EH (cell line): Measurements from ENCODE around the gene PXN.
"Not testable (repeated sequence)": the region's sequence is repeated elsewhere in the genome, so short reads cannot be mapped to it uniquely, and the experiment has no call there.

Source experiments
- DNase-seq: peaks from one replicate; pipeline ENCODE4 v3.0.0-alpha.2; 2015; ENCODE audit warnings: low read depth

PXN gene

GRCh38 chr12:120209851-120210250 is 55.7 kb downstream of the PXN start:
- no peak for DNase-seq

DNA sequence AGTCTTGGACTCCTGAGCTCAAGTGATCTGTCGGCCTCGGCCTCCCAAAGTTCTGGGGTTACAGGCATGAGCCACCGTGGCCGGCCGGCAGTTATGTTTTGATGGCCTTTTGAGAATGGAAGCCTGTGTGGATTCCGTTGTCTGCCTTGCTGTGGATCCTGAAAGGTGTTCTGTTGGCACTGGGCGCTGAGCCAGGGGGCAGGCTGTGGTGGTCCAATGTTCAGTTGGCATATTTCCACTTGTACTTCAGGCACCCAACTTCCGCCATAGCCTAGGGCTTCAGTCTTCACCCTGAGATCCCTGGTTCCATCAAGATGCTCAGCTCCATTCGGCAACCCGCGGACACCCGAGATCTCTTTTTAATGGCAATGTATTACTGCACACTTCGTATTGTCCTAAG is 58.3 kb downstream of the PXN start:
- DNase-seq = no peak

DNA sequence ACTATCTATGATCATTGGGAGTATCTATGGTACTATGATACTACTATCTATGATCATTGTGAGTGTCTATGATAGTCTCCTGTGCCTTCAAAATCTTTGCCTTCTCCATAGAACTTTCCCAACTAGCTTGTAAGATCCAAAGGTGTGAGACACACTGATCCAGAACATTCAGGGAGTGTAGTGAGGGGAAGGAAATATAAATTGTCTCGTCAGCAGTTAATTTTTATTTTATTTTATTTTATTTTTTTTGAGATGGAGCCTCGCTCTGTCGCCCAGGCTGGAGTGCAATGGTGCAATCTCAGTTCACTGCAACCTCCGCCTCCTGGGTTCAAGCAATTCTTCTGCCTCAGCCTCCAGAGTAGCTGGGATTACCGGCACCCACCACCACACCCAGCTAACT is 58.7 kb downstream of the PXN start:
- DNase-seq = not testable (repeated sequence)

DNA sequence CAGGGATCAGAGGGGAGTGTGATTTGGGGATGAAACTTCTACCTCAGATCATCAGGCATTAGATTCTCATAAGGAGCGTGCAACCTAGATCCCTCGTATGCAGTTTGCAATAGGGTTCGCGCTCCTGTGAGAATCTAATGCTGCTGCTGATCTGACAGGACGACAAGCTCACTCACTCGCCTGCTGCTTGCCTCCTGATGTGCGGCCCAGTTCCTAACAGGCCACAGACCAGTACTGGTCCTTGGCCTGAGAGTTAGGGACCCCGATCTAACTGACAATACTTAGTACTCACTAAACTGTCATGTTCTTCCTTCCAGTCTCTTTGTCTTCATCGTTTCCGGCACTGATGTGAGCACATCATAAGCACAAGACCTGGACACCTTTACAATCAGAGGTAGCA is 59.3 kb downstream of the PXN start:
- DNase-seq = no peak

DNA sequence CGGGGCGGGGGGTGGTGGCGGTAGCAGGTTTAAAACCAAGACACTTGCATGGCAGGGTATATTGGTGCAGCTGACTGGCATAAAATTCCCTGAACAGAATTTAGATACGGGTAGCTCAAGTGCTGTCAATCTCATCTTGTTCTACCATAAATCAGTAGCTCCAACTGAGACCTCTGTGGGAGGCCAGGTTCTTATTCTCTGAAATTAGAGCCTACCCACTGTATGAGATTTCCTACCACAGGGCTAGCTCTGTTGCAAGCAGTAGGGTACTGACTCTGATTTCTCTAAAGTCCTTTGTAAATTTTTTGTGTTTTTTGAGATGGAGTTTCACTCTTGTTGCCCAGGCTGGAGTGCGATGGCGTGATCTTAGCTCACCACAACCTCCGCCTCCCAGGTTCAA is 61.4 kb downstream of the PXN start:
- no peak for DNase-seq

- no peak for DNase-seq
These were observed 65.1 kb downstream of the PXN start for GRCh38 chr12:120200364-120200800.

- peak; percentile 66 for DNase-seq
These were observed 65.8 kb downstream of the PXN start for GRCh38 chr12:120199595-120200306.

DNA sequence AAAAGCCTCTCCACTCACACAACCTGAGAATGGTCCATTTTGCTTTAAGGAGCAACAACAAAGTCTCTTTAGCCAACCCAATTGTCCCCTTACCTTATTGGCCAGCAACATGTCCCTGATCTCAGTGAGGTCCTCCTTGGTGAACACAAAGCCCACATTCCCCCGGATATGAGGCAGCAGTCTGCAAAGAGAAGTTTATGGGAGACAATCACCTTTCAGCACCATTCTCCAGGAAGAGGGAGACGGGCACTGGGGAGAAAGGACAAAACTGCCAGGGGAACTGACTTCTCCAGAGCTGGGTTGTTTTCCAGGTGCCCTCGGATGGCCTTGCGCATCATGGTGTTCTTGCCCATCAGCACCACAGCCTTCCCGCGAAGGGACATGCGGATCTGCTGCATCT is 66.5 kb downstream of the PXN start:
- DNase-seq = no peak

DNA sequence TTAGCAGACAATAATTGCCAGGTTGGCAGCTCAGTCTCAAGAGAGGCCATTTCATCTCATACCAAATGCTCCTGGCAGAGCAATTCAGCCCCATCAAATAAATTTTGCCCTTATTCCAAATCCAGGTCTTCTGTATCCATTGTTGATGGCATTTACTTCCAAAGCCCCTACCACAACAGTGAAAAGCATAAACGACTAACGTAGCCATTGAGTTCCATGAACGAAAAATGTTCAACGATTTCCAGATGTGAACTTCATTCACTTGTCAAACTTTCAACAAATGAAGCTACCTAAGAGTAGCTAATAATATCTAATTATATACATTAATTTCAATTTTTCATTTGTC is 68.0 kb downstream of the PXN start:
- DNase-seq = no peak

GRCh38 chr12:120196817-120197541 is 68.6 kb downstream of the PXN start:
- DNase-seq = not testable (repeated sequence)

DNA sequence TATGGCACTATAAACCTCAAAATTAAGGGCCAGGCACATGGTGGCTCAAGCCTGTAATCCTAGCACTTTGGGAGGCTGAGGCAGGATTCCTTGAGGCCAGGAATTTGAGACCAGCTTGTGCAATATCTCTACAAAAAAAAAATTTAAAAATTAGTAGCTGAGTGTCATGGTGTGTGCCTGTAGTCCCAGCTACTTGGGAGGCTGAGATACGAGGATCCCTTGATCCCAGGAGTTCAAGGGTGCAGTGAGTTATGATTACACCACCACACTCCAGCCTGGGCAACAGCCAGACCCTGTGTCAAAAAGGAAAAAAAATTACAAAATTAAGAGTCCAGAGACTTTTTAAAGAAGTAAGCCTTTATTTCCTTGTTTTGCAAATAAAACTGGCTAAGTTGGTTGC is 69.2 kb downstream of the PXN start:
- DNase-seq = peak; percentile 24

- DNase-seq = peak; percentile 84
These were observed 70.8 kb downstream of the PXN start, which contains the start of gene GCN1 for GRCh38 chr12:120194534-120195395. Gene GCN1 (minus strand): TSS chr12:120194715. CDS start chr12:120194697, 18 bp downstream.

DNA sequence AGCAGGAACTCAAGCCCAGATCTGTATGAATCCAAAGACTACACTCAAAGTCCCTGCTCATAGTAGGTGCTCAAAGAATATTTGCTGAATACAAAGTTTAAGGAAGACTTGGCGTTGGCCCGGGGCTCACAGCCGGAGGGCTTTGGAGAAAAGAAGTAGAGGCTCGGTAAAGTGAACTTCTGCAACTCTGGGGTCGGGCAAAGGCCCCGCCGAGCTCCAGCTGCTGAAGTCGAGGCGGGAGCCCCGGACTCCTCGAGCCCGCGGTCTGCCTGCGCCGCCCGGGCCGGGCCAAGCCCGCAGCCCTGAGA is 71.3 kb downstream of the PXN start:
- peak; percentile 15 for DNase-seq

DNA sequence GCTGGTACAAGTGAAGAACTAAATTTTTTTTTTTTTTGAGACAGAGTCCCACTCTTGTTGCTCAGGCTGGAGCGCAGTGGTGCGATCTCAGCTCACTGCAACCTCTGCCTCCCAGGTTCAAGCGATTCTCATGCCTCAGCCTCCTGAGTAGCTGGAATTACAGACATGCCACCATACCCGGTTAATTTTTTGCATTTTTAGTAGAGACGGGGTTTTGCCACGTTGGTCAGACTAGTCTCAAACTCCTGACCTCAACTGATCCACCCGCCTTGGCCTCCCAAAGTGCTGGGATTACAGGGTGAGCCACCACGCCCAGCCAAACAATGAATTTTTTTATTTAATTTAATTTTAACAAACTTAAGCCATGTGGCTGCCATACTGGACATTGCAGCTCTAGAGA is 72.2 kb downstream of the PXN start:
- not testable (repeated sequence) for DNase-seq

DNA sequence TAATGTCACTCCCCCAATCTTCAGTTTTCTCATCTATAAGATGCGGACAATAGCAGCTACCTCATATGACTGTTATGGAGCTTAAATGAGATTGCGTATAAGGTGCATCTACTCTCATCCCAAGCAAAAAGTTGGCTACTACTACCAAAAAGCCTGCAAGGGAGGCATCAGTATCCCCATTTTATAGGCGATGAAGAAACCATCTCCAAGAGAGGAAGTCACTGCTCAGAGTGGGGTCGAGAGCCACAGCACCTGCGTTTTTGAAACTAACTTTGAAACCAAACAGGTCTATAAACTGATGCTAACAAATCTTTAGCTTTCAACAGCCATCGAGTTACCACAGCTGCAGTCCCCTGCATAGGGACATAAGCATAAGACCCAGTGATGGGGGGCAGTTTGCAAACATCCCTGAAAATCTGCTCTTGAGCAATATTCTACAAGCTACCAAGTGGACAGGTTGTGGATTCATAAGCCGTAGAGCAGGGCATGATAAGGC is 74.5 kb downstream of the PXN start:
- no peak for DNase-seq

DNA sequence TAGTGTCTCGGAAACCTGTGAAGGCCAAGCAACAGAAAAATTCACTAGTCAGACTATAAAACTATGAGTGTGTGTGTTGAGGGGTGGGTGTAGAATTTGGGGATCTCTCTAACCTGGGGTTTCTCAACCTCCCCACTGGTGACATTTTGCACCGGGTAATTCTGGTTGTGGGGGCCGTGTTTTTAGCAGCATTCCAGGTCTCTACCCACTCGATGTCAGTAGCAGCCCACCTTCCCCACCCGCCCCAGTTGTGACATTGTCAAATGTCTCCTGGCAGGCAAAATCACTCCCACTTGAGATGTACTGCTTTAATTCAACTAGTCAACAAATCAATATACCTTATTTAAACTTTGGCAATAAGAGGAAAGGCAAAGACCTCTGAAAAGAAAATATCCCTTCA is 75.1 kb downstream of the PXN start:
- no peak for DNase-seq

DNA sequence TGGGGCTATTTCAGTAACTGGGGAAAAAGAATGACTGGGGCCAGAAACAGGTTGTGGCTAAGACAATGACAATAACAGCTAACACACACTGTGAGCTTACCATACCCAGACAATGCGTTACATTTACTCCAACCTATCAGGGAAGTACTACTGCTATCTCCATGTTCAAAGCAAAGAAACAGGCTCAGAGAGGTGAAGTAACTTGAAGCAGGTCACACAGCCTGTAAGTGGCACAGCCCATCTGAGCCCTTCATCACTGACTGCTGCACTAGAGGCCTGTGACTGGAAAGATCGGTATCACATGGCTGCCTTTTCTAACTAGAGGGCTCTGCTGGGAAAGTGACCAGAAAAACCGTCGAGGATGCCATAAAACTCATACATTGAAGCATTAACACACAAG is 78.9 kb downstream of the PXN start:
- DNase-seq = no peak

DNA sequence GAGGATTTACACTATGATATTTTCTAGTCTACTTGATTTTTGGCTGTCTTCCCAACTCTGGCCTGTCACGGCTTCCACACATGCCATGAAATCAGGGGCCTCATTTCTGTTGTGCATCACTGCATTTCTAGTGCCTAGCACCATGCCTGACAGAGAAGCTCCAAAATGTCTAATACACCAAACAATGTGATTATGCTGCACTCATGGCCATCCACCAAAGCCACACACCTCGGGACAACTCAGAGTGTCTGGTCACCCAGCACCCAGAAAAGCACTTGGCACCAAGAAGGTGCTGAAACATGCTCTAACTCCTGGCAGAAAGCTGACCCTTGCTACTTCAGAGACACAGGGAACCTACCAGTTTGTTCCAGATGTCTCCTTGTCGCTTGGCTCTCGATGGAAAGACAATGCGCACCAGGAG is 82.3 kb downstream of the PXN start:
- DNase-seq = peak; percentile 56

DNA sequence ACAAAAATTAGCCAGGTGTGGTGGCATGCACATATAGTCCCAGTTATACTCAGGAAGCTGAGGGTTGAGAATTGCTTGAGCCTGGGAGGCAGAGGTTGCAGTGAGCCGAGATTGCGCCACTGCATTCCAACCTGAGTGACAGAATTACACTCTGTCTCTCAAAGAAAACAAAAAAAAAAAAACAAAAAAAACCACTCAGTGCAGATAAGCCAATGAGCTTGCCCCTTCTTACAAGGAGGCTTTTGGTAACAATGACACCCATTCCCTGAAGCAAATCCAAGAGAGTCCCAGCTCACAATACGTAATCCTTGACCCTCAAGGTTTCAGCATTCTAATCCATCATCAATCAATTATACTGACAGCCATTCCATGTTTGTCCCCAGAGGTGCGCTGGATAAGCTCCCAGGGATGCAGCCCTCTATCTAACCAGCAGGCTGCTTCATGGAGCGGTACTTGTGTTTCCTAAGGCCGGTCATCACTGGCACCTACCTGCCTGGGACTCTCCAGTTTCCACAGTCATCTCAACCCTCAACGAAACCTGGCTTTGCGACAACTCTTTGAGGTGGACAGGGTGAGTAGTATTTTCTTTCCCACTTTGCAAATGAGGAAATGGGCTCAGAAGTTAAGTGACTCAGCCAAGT is 83.4 kb downstream of the PXN start:
- peak; percentile 68 for DNase-seq

DNA sequence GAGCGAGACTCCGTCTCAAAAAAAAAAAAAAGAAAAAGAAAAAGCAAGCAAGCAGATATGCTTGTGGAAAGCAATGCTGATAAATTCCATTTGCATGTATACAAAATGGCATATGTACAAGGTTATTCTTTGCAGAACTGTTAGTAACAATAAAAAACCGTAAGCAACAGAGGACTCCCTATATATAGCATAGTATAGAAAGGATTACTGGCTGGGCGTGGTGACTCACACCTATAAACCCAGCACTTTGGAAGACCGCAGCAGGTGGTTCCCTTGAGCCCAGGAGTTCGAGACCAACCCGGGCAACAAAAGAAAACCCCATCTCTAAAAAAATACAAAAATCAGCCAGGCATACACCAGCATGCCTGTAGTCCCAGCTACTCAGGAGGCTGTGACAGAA is 84.6 kb downstream of the PXN start:
- DNase-seq = no peak

DNA sequence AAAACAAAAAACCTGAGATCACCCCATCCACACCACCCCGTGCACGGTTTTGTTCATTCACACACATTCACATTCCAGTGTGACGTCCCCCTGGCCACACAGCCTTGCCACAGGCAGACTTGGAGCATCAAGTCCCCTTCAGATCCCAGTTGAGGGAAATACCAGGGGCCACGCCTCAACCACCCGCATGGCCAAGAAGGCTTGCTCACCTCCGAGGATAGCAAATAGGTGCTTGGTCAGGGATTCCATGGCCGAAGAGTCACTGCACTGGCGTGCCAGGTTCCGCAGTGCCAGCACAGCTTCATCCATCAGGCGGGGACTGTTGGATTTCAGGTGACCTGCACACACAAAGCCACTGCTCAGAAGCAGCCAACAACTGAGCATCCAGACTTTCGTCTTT is 90.0 kb downstream of the PXN start:
- no peak for DNase-seq

DNA sequence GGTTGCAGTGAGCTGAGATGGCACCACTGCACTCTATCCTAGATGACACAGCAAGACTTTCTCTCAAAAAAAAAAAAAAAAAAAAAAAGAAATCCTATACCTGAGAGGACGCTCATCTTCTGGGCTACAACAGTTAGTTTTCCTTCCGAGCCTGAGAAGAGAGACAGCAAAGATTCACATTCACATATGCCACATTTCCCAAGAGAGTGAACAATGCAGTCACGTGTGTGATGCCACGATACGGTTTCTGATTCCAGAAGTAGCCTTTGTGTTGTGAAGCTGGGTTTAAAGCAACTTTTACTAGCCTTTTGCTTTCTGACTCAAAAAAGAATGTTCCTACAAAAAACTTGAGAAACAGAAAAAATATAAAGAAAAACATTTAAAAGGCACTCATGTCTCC is 90.5 kb downstream of the PXN start:
- DNase-seq = no peak
